ENCODE measurements around the gene ADCY10.
"Not testable (repeated sequence)": the region's sequence is repeated elsewhere in the genome, so short reads cannot be mapped to it uniquely, and the experiment has no call there.

The ADCY10 gene

DNA sequence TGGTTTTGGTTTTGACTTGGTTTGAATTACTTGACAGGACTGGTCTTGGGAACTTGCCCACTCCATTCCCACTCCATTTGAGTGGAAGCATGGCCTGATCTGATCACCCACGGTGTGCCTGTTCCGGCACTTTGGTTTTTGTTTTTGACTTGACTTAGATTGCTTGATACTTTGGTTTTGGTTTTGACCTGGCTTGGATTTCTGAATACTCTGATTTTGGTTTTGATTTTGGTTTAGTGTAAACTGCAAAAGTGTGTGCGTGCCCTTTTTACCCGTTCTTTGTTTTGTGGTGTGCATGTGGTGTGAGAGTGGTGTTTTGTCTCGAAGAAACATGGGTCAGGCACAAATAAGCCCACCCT is 50.0 kb downstream of the ADCY10 start:
- H3K4me3 ChIP-seq (ENCODE audit: low read length) = no peak overlapping the region
- TF ChIP-seq ZNF274 (IDR thresholded peaks at IDR 0.05; ENCODE audit: low read depth, low read length) = no peak

DNA sequence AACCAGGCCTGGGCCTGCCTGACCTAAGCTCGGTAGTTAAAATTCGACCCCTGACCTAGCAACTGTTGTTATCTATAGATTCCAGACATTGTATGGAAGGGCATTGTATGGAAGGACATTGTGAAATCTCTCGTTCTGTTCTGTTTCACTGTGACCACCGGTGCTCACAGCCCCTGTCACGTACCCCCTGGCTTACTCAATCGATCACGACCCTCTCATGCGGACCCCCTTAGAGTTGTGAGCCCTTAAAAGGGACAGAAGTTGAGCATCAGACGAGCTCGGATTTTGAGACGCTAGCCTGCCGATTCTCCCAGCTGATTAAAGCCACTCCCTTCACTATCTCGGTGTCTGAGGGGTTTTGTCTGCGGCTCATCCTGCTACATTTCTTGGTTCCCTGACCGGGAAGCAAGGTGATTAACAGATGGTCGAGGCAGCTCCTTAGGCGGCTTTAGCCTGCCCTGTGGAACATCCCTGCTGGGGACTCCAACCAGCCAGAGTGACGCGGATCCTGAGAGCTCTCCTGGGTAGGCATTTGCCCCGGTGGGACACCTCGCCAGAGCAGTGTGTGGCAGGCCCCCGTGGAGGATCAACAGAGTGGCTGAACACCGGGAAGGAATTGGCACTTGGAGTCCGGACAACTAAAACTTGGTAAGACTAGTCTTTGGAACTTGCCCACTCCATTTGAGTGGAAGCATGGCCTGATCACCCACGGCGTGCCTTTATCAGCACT is 50.6 kb downstream of the ADCY10 start:
- H3K4me3 ChIP-seq (ENCODE audit: low read length) = not testable (repeated sequence)

- no peak for TF ChIP-seq ZNF274 (IDR thresholded peaks at IDR 0.05; ENCODE audit: low read depth, low read length)
Measured at GRCh38 chr1:167862432-167863076, 51.4 kb downstream of the ADCY10 start.

GRCh38 chr1:167861664-167862381 is 52.1 kb downstream of the ADCY10 start:
- H3K4me3 ChIP-seq (ENCODE audit: low read length) = no peak overlapping the region

More at GRCh38 chr1:167862432-167863076, 51.4 kb downstream of the ADCY10 start:
- no peak overlapping the region for H3K4me3 ChIP-seq (ENCODE audit: low read length)

GRCh38 chr1:167860231-167860923 is 53.6 kb downstream of the ADCY10 start:
- TF ChIP-seq ZNF274 (IDR thresholded peaks at IDR 0.05; ENCODE audit: low read depth, low read length) = no peak
- H3K4me3 ChIP-seq (ENCODE audit: low read length) = no peak overlapping the region

More at GRCh38 chr1:167861664-167862381, 52.1 kb downstream of the ADCY10 start:
- TF ChIP-seq ZNF274 (IDR thresholded peaks at IDR 0.05; ENCODE audit: low read depth, low read length) = no peak

DNA sequence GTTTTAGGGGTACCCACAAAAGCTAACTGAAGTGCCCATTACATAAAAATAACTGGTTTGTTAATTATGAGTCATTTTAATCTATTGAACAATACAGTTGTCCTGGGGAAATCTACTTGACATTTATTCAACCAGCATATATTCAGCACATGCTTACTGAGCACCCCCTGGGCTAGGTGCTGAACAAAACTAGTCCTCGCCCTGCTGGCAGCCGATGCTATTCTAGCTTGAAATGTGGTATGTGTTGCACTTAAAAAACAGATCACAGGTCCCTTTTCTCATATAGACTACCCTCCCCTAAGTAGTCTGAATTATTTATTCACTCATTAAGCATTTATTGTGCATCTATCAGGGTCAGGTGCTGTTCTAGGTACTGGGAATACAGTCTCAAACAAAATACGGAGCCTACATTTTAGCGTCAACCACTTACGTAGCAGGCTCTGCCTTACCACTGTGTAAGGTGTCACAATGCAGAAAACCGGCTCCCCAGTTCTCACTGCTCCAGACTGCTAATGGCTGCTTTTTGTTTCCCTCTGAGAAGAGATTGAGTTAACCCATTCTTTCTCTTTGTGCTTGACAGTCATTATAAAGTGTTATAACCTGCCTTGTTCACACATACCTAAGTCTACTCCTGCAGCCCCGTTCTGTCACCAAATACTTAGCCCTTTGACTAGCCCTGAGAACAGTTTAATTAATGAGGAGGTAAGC is 57.1 kb downstream of the ADCY10 start:
- no peak for TF ChIP-seq ZNF274 (IDR thresholded peaks at IDR 0.05; ENCODE audit: low read depth, low read length)
- H3K4me3 ChIP-seq (ENCODE audit: low read length) = no peak overlapping the region

- H3K4me3 ChIP-seq (ENCODE audit: low read length) = no peak overlapping the region
- no peak for TF ChIP-seq ZNF274 (IDR thresholded peaks at IDR 0.05; ENCODE audit: low read depth, low read length)
Measured at GRCh38 chr1:167854184-167854583, 59.8 kb downstream of the ADCY10 start.

GRCh38 chr1:167849666-167850065 is 64.3 kb downstream of the ADCY10 start:
- TF ChIP-seq ZNF274 (IDR thresholded peaks at IDR 0.05; ENCODE audit: low read depth, low read length) = no peak
- H3K4me3 ChIP-seq (ENCODE audit: low read length) = no peak overlapping the region

GRCh38 chr1:167842872-167843271 is 71.1 kb downstream of the ADCY10 start:
- no peak for TF ChIP-seq ZNF274 (IDR thresholded peaks at IDR 0.05; ENCODE audit: low read depth, low read length)
- no peak overlapping the region for H3K4me3 ChIP-seq (ENCODE audit: low read length)

GRCh38 chr1:167841530-167841929 is 72.4 kb downstream of the ADCY10 start:
- no peak for TF ChIP-seq ZNF274 (IDR thresholded peaks at IDR 0.05; ENCODE audit: low read depth, low read length)
- H3K4me3 ChIP-seq (ENCODE audit: low read length) = no peak overlapping the region

DNA sequence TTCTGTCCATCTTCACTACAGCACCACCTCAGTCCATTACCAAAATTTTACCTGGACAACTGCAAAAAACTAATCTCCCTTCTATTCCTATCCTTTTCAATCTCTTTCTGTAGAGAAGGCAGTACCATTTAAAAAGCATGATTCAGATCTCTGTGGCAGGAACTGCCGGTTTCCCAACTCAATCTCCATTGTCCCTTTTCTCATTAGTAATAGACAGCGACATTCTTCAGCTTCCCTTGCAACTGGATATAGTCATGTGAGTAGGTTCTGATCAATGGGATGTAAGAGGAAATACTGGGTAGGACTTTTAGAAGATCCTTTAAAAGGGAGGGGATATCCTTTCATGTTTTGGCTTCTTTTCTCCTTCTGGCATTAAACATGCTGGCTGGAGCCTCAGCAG is 74.9 kb downstream of the ADCY10 start:
- H3K4me3 ChIP-seq (ENCODE audit: low read length) = no peak overlapping the region
- TF ChIP-seq ZNF274 (IDR thresholded peaks at IDR 0.05; ENCODE audit: low read depth, low read length) = no peak

DNA sequence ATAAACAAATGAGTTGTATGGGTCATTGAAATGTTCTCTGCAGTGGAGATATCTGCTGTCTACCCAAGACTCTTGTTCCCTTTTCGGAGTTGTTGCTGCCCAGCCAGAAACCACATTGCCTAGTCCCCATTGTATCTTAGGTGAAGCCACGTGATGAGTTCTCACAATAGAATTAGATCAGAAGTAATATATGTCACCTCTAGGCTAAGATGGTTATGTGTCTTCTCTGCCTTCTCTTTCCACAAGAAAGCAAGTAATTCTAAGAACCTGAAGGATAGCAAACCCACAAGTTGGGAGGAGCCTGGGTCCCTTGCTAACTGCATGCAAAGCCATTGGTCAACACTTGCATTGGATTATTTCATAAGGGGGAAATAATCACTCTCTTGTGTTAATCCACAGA is 76.6 kb downstream of the ADCY10 start:
- TF ChIP-seq ZNF274 (IDR thresholded peaks at IDR 0.05; ENCODE audit: low read depth, low read length) = no peak
- no peak overlapping the region for H3K4me3 ChIP-seq (ENCODE audit: low read length)

DNA sequence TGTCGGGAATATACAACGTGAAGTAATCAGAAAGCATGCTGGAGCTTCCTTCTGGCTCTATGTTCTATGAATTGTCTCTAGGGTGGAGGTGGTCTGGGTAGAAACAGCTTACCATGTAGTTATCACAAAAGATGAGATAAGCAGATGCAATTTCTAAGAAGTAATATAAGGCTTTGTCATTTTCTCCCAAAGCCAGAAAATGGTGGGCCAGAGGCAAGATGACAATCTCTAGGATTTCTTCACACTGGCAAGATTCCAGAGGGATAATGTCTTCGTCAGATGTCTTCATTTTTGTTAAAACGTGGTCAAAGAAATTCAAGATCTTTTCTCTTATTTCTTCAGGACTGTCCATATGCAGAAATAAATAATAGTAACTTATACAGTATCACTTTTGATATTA is 77.7 kb downstream of the ADCY10 start:
- no peak for TF ChIP-seq ZNF274 (IDR thresholded peaks at IDR 0.05; ENCODE audit: low read depth, low read length)
- no peak overlapping the region for H3K4me3 ChIP-seq (ENCODE audit: low read length)

DNA sequence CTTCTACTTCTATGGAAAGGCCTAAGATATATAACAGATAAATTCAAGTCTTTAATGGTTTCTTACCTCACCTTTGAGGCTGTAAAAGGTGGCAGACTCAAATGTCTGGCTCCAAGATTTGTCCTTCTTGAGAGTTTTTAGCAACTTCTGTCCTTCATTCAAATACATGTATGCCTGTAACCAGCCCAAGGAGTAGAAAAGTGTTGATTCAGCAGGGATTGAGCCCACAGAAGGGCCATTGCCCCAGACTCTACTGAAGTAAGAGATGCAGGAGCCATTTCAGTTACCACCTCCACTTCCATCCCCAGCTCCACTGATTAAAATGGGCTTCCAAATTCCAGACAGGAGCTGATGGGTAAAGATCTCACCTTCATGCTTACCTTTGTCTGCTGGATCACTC is 80.0 kb downstream of the ADCY10 start:
- H3K4me3 ChIP-seq (ENCODE audit: low read length) = no peak overlapping the region
- no peak for TF ChIP-seq ZNF274 (IDR thresholded peaks at IDR 0.05; ENCODE audit: low read depth, low read length)
